Nephron (organoid): ENCODE measurements around the gene ITPR1.
A peak's percentile ranks its signal among the peaks of the same experiment; 100 is the strongest.
"Not testable (repeated sequence)": the region's sequence is repeated elsewhere in the genome, so short reads cannot be mapped to it uniquely, and the experiment has no call there.

Experiments used
- H3K27ac Mint-ChIP-seq, 3 experiments: 2 replicates each; pipeline ENCODE4 v1.8.0; 2020; ENCODE audit warnings: mixed read lengths in 3 of 3, mild to moderate bottlenecking in 2 of 3, moderate library complexity in 1 of 3
- H3K27me3 Mint-ChIP-seq: 2 replicates; pipeline ENCODE4 v1.8.0; 2021; ENCODE audit warnings: low read depth, mild to moderate bottlenecking, moderate library complexity, mixed read lengths
- H3K36me3 Mint-ChIP-seq: 2 replicates; pipeline ENCODE4 v1.8.0; 2020; ENCODE audit warnings: low read depth, mixed read lengths
- H3K4me1 Mint-ChIP-seq: 2 replicates; pipeline ENCODE4 v1.8.0; 2020; ENCODE audit warnings: mixed read lengths
- H3K4me3 Mint-ChIP-seq, 3 experiments: 2 replicates each; pipeline ENCODE4 v1.8.0; 2020; ENCODE audit warnings: mild to moderate bottlenecking in 3 of 3, mixed read lengths in 3 of 3, moderate library complexity in 2 of 3
- H3K9me3 Mint-ChIP-seq: 2 replicates; pipeline ENCODE4 v1.8.0; 2020; ENCODE audit warnings: mixed read lengths
- CTCF ChIP-seq, 3 experiments: fragments of 200-600 bp; sonication (generic); IDR thresholded peaks; one replicate each; pipeline ENCODE4 v1.5.0; 2021; ENCODE audit warnings: antibody characterized with exemption in 3 of 3; ENCODE audit not compliant: unreplicated experiment in 3 of 3

Gene ITPR1

GRCh38 chr3:4593014-4593413 is 99.9 kb downstream of the ITPR1 start:
- no peaks in the 10 kb centered on the region for H3K27me3 Mint-ChIP-seq
- H3K4me1 Mint-ChIP-seq, result peaks cover 52% of the 10 kb centered on the region
- H3K36me3 Mint-ChIP-seq, result peaks cover 15% of the 10 kb centered on the region
- TF ChIP-seq CTCF (IDR thresholded peaks at IDR 0.05; ENCODE audit: unreplicated experiment in 3 of 3), result no peak
- H3K27ac Mint-ChIP-seq, result peak overlapping the region; percentile 22 to 88 (median 63)
- H3K9me3 Mint-ChIP-seq, result no peaks in the 10 kb centered on the region
- no peak overlapping the region for H3K4me3 Mint-ChIP-seq

- TF ChIP-seq CTCF (IDR thresholded peaks at IDR 0.05; ENCODE audit: unreplicated experiment in 3 of 3), result no peak
- Mint-ChIP-seq H3K27ac (peak overlapping the region; percentile 25 to 97 (median 87)), H3K9me3 (no peaks in the 10 kb centered on the region), H3K27me3 (no peaks in the 10 kb centered on the region), H3K4me1 (peaks cover 51% of the 10 kb centered on the region), H3K36me3 (peaks cover 15% of the 10 kb centered on the region), H3K4me3 (no peak overlapping the region)
Measured at GRCh38 chr3:4595710-4596113, 102.6 kb downstream of the ITPR1 start.

GRCh38 chr3:4596612-4597011 is 103.5 kb downstream of the ITPR1 start:
- H3K9me3 Mint-ChIP-seq, result no peaks in the 10 kb centered on the region
- peaks cover 51% of the 10 kb centered on the region for H3K4me1 Mint-ChIP-seq
- H3K27ac Mint-ChIP-seq, result peak overlapping the region; percentile 83 to 97 (median 89)
- TF ChIP-seq CTCF (IDR thresholded peaks at IDR 0.05; ENCODE audit: unreplicated experiment in 3 of 3), result no peak
- no peaks in the 10 kb centered on the region for H3K27me3 Mint-ChIP-seq
- peaks cover 15% of the 10 kb centered on the region for H3K36me3 Mint-ChIP-seq
- H3K4me3 Mint-ChIP-seq, result peak overlapping the region; percentile 6 to 44 (median 9)

- H3K4me3 Mint-ChIP-seq, result peak overlapping the region in 1 of 3 experiments; percentile 7
- TF ChIP-seq CTCF (IDR thresholded peaks at IDR 0.05; ENCODE audit: unreplicated experiment in 3 of 3), result no peak
- peaks cover 14% of the 10 kb centered on the region for H3K36me3 Mint-ChIP-seq
- peaks cover 51% of the 10 kb centered on the region for H3K4me1 Mint-ChIP-seq
- H3K9me3 Mint-ChIP-seq, result no peaks in the 10 kb centered on the region
- peak overlapping the region; percentile 83 to 97 (median 89) for H3K27ac Mint-ChIP-seq
- H3K27me3 Mint-ChIP-seq, result no peaks in the 10 kb centered on the region
Measured at GRCh38 chr3:4597208-4597985, 104.2 kb downstream of the ITPR1 start.

- not testable (repeated sequence) for H3K4me3 Mint-ChIP-seq, H3K9me3 Mint-ChIP-seq, H3K27me3 Mint-ChIP-seq
- H3K4me1 Mint-ChIP-seq, result peaks cover 48% of the 10 kb centered on the region
- peak overlapping the region in 2 of 3 experiments; percentile 65 to 97 for H3K27ac Mint-ChIP-seq
- H3K36me3 Mint-ChIP-seq, result peaks cover 11% of the 10 kb centered on the region
Measured at GRCh38 chr3:4598232-4598631, 105.1 kb downstream of the ITPR1 start.

- Mint-ChIP-seq H3K36me3 (peaks cover 2% of the 10 kb centered on the region), H3K27me3 (no peaks in the 10 kb centered on the region), H3K27ac (peak overlapping the region; percentile 16 to 95 (median 23)), H3K4me1 (peaks cover 40% of the 10 kb centered on the region), H3K4me3 (no peak overlapping the region), H3K9me3 (no peaks in the 10 kb centered on the region)
- no peak for TF ChIP-seq CTCF (IDR thresholded peaks at IDR 0.05; ENCODE audit: unreplicated experiment in 3 of 3)
Measured at GRCh38 chr3:4599612-4600011, 106.5 kb downstream of the ITPR1 start.
